ENCODE data around the gene MYO3B.

Gene MYO3B

GRCh38 chr2:170446078-170446477, 268.1 kb downstream of the MYO3B start:
- TF ChIP-seq EZH2phosphoT487 (conservative IDR thresholded peaks at IDR 0.05; ENCODE audit: low read length) = no peak
- TF ChIP-seq, protein P1, sequence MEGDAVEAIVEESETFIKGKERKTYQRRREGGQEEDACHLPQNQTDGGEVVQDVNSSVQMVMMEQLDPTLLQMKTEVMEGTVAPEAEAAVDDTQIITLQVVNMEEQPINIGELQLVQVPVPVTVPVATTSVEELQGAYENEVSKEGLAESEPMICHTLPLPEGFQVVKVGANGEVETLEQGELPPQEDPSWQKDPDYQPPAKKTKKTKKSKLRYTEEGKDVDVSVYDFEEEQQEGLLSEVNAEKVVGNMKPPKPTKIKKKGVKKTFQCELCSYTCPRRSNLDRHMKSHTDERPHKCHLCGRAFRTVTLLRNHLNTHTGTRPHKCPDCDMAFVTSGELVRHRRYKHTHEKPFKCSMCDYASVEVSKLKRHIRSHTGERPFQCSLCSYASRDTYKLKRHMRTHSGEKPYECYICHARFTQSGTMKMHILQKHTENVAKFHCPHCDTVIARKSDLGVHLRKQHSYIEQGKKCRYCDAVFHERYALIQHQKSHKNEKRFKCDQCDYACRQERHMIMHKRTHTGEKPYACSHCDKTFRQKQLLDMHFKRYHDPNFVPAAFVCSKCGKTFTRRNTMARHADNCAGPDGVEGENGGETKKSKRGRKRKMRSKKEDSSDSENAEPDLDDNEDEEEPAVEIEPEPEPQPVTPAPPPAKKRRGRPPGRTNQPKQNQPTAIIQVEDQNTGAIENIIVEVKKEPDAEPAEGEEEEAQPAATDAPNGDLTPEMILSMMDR (IDR thresholded peaks at IDR 0.05; ENCODE audit: insufficient read depth, low read length, poor library complexity, severe bottlenecking) = no peak
- no peaks in the 10 kb centered on the region for H3K9me2 ChIP-seq (replicated peaks; ENCODE audit: insufficient read depth, low read length)
- no peaks in the 10 kb centered on the region for H4K20me1 ChIP-seq (ENCODE audit: low read depth, low read length)
- no peak overlapping the region for H3K4me3 ChIP-seq (ENCODE audit: insufficient read depth, low read length, poor library complexity, severe bottlenecking)
- no peak overlapping the region for H3K27ac ChIP-seq (ENCODE audit: low read depth, low read length)
- H3K9ac ChIP-seq (ENCODE audit: low read length) = no peak overlapping the region
- H2AFZ ChIP-seq (ENCODE audit: low read depth, low read length, severe bottlenecking) = no peak overlapping the region
- H3F3A ChIP-seq (ENCODE audit: insufficient read depth) = no peaks in the 10 kb centered on the region
- H3K4me2 ChIP-seq (ENCODE audit: low read depth, low read length, poor library complexity, severe bottlenecking) = no peak overlapping the region
- H3K27me3 ChIP-seq (ENCODE audit: low read length) = no peaks in the 10 kb centered on the region
- H3K9me3 ChIP-seq (ENCODE audit: insufficient read depth, low read length) = no peaks in the 10 kb centered on the region
- H3K36me3 ChIP-seq (ENCODE audit: low read length) = no peaks in the 10 kb centered on the region
- H3K79me2 ChIP-seq (ENCODE audit: insufficient read depth, low read length) = no peaks in the 10 kb centered on the region

GRCh38 chr2:170449034-170449433, 271.1 kb downstream of the MYO3B start:
- Histone ChIP-seq H3K4me3 (ENCODE audit: insufficient read depth, low read length, poor library complexity, severe bottlenecking) (no peak overlapping the region), H3K36me3 (ENCODE audit: low read length) (no peaks in the 10 kb centered on the region), H3K4me2 (ENCODE audit: low read depth, low read length, poor library complexity, severe bottlenecking) (no peak overlapping the region), H3K9me3 (ENCODE audit: insufficient read depth, low read length) (no peaks in the 10 kb centered on the region), H2AFZ (ENCODE audit: low read depth, low read length, severe bottlenecking) (no peak overlapping the region), H3K9me2 (replicated peaks; ENCODE audit: insufficient read depth, low read length) (no peaks in the 10 kb centered on the region), H3K27me3 (ENCODE audit: low read length) (no peaks in the 10 kb centered on the region), H3K79me2 (ENCODE audit: insufficient read depth, low read length) (no peaks in the 10 kb centered on the region), H4K20me1 (ENCODE audit: low read depth, low read length) (no peaks in the 10 kb centered on the region), H3K27ac (ENCODE audit: low read depth, low read length) (no peak overlapping the region), H3F3A (ENCODE audit: insufficient read depth) (no peaks in the 10 kb centered on the region), H3K9ac (ENCODE audit: low read length) (no peak overlapping the region)
- TF ChIP-seq EZH2phosphoT487 (conservative IDR thresholded peaks at IDR 0.05; ENCODE audit: low read length) = no peak
- TF ChIP-seq, protein P1 (IDR thresholded peaks at IDR 0.05; ENCODE audit: insufficient read depth, low read length, poor library complexity, severe bottlenecking) = no peak

GRCh38 chr2:170454471-170455372, 276.8 kb downstream of the MYO3B start:
- H2AFZ ChIP-seq (ENCODE audit: low read depth, low read length, severe bottlenecking) = no peak overlapping the region
- no peaks in the 10 kb centered on the region for H3K36me3 ChIP-seq (ENCODE audit: low read length)
- no peak overlapping the region for H3K27ac ChIP-seq (ENCODE audit: low read depth, low read length)
- no peak overlapping the region for H3K4me2 ChIP-seq (ENCODE audit: low read depth, low read length, poor library complexity, severe bottlenecking)
- no peaks in the 10 kb centered on the region for H3K27me3 ChIP-seq (ENCODE audit: low read length)
- no peak overlapping the region for H3K9ac ChIP-seq (ENCODE audit: low read length)
- no peak overlapping the region for H3K4me3 ChIP-seq (ENCODE audit: insufficient read depth, low read length, poor library complexity, severe bottlenecking)
- no peaks in the 10 kb centered on the region for H3F3A ChIP-seq (ENCODE audit: insufficient read depth)
- H3K9me2 ChIP-seq (replicated peaks; ENCODE audit: insufficient read depth, low read length) = no peaks in the 10 kb centered on the region
- no peaks in the 10 kb centered on the region for H3K79me2 ChIP-seq (ENCODE audit: insufficient read depth, low read length)
- no peaks in the 10 kb centered on the region for H4K20me1 ChIP-seq (ENCODE audit: low read depth, low read length)
- TF ChIP-seq, protein P1 (IDR thresholded peaks at IDR 0.05; ENCODE audit: insufficient read depth, low read length, poor library complexity, severe bottlenecking) = no peak
- no peak for TF ChIP-seq EZH2phosphoT487 (conservative IDR thresholded peaks at IDR 0.05; ENCODE audit: low read length)
- H3K9me3 ChIP-seq (ENCODE audit: insufficient read depth, low read length) = no peaks in the 10 kb centered on the region

All from SU-DHL-6 (cell line).